HL-60 (cell line): Measurements from ENCODE around the gene NRP1.

Experiments used
- DNase-seq, 2 experiments: peaks; one replicate each; pipeline ENCODE4 v3.0.0-alpha.2; 2010 to 2020; ENCODE audit warnings: low read depth in 1 of 2, low spot score in 1 of 2
- H3K27ac ChIP-seq: fragments of 250-450 bp; sonication (Bioruptor Pico); replicated peaks from 2 replicates; pipeline ENCODE4 v1.5.1; 2020; ENCODE audit warnings: mild to moderate bottlenecking, moderate library complexity
- H3K27me3 ChIP-seq: fragments of 250-450 bp; sonication (Bioruptor Pico); 2 replicates; pipeline ENCODE4 v1.5.1; 2021; ENCODE audit warnings: mild to moderate bottlenecking, moderate library complexity; ENCODE audit not compliant: insufficient read depth, poor library complexity, severe bottlenecking
- H3K4me3 ChIP-seq: replicated peaks from 2 replicates; pipeline ENCODE4 v1.5.1; 2011; ENCODE audit warnings: mild to moderate bottlenecking, control low read depth, low read length; ENCODE audit not compliant: insufficient read depth
- CTCF ChIP-seq: IDR thresholded peaks from one replicate; pipeline ENCODE4 v1.5.1; 2011; ENCODE audit warnings: low read length, control low read depth, inconsistent platforms; ENCODE audit not compliant: insufficient read depth
- GABPA ChIP-seq: IDR thresholded peaks from 2 replicates; pipeline ENCODE4 v1.6.1; 2012; ENCODE audit warnings: low read depth
- POLR2AphosphoS5 ChIP-seq: IDR thresholded peaks from 2 replicates; pipeline ENCODE4 v1.6.1; 2012; ENCODE audit warnings: low read depth
- REST ChIP-seq: IDR thresholded peaks from 2 replicates; pipeline ENCODE4 v1.6.1; 2012; ENCODE audit warnings: low read depth; ENCODE audit not compliant: insufficient replicate concordance
- SPI1 ChIP-seq: IDR thresholded peaks from 2 replicates; pipeline ENCODE4 v1.6.1; 2012; ENCODE audit warnings: low read depth, mild to moderate bottlenecking, borderline replicate concordance

NRP1 gene

GRCh38 chr10:33187427-33187999 is 147.0 kb downstream of the NRP1 start:
- no peak for DNase-seq
- Histone ChIP-seq H3K4me3 (no peak overlapping the region), H3K27ac (no peak overlapping the region), H3K27me3 (no peaks in the 10 kb centered on the region)
- TF ChIP-seq POLR2AphosphoS5 (no peak), SPI1 (no peak), CTCF (no peak), REST (no peak), GABPA (no peak)

GRCh38 chr10:33186150-33186549 is 148.3 kb downstream of the NRP1 start:
- H3K27me3 ChIP-seq = no peaks in the 10 kb centered on the region
- no peak overlapping the region for H3K4me3 ChIP-seq
- TF ChIP-seq GABPA = no peak
- no peak for TF ChIP-seq POLR2AphosphoS5
- TF ChIP-seq CTCF = no peak
- no peak for TF ChIP-seq REST
- TF ChIP-seq SPI1 = no peak
- H3K27ac ChIP-seq = no peak overlapping the region
- DNase-seq = no peak

- no peak overlapping the region for H3K27ac ChIP-seq
- H3K4me3 ChIP-seq = no peak overlapping the region
- TF ChIP-seq REST (no peak), SPI1 (no peak), GABPA (no peak), CTCF (no peak), POLR2AphosphoS5 (no peak)
- DNase-seq = no peak
- no peaks in the 10 kb centered on the region for H3K27me3 ChIP-seq
Measured at GRCh38 chr10:33183655-33184054, 150.8 kb downstream of the NRP1 start.
